ENCODE results near the gene MEG3.

GRCh38 chr14:100867631-100868315, 41.9 kb downstream of the MEG3 start:
- no peak for TF ChIP-seq CTCF (IDR thresholded peaks at IDR 0.05)
- TF ChIP-seq POLR2A (IDR thresholded peaks at IDR 0.05) = no peak
